Measurements from ENCODE around the gene REX1BD. TPM values are rescaled to one million over a fixed set of nuclear protein-coding genes. Genes with fewer than 3 reads are reported as not detected.

REX1BD gene
- total and polyA plus RNA-seq, 2 donors (not counting 1 experiment from before 2014, with no cell fraction given) = 90.9 to 164 TPM

DNA sequence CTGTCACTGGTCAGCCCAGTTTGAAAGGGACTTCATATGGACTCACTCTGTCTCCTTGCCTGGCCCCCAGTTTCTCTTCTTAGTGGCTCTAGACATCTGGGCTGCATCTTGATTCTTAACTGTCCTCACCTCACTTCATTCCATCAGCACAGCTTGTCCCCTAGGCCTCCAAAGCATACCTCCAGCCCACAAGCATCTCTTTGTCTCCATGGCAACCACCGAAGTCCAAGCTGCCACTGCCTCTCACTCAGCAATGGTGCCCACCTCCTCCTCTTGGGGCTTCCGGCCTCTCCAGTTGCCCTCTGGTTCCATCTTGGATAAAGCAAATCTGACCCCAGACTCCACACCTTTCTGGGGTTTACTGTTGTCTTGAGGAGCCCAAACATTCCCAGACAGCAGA lies 38.3 kb downstream of the REX1BD start:
- H3K9me3 ChIP-seq (ENCODE audit: control extremely low read depth in 1 of 3, control insufficient read depth in 2 of 3, insufficient read depth in 1 of 3, low read length in 2 of 3) = peaks cover 0 to 3% (median 0%) of the 10 kb centered on the region in 3 donors
- peaks cover 0 to 4% (median 0%) of the 10 kb centered on the region in 4 experiments for H3K27me3 ChIP-seq (replicated peaks in 1 of 4; ENCODE audit: control extremely low read depth in 1 of 4, control insufficient read depth in 3 of 4, insufficient read depth in 4 of 4, low read length in 3 of 4)
- intact Hi-C loops (cut with micrococcal nuclease) = no loop called here
- H4K20me1 ChIP-seq (ENCODE audit: control insufficient read depth, insufficient read depth, low read length, poor library complexity, severe bottlenecking) = no peaks in the 10 kb centered on the region
- H3K4me3 ChIP-seq (ENCODE audit: control extremely low read depth in 1 of 5, extremely low read depth in 1 of 5, insufficient read depth in 1 of 5, low read depth in 2 of 5, low read length in 4 of 5) = no peak overlapping the region
- no peak overlapping the region for H3K4me2 ChIP-seq (replicated peaks; ENCODE audit: low read depth, low read length, poor library complexity, severe bottlenecking)
- H3K27ac ChIP-seq (ENCODE audit: low read length in 2 of 2) = no peak overlapping the region
- no peak overlapping the region for H3K27ac Mint-ChIP-seq
- peaks cover 6% of the 10 kb centered on the region for H3K27me3 Mint-ChIP-seq
- H3K4me1 ChIP-seq (ENCODE audit: control insufficient read depth in 2 of 2, insufficient read depth in 2 of 2, low read length in 2 of 2) = no peaks in the 10 kb centered on the region
- no peak for ATAC-seq (ENCODE audit: low read depth)
- no peaks in the 10 kb centered on the region for H3K79me2 ChIP-seq (ENCODE audit: control insufficient read depth, insufficient read depth, low read length)
- H3K9me3 Mint-ChIP-seq (ENCODE audit: insufficient read depth) = no peaks in the 10 kb centered on the region
- no peak overlapping the region for H3K9ac ChIP-seq (ENCODE audit: low read length)
- H3K4me3 Mint-ChIP-seq = no peak overlapping the region
- peaks cover 2% of the 10 kb centered on the region for H3K4me1 Mint-ChIP-seq
- TF ChIP-seq, protein P1, sequence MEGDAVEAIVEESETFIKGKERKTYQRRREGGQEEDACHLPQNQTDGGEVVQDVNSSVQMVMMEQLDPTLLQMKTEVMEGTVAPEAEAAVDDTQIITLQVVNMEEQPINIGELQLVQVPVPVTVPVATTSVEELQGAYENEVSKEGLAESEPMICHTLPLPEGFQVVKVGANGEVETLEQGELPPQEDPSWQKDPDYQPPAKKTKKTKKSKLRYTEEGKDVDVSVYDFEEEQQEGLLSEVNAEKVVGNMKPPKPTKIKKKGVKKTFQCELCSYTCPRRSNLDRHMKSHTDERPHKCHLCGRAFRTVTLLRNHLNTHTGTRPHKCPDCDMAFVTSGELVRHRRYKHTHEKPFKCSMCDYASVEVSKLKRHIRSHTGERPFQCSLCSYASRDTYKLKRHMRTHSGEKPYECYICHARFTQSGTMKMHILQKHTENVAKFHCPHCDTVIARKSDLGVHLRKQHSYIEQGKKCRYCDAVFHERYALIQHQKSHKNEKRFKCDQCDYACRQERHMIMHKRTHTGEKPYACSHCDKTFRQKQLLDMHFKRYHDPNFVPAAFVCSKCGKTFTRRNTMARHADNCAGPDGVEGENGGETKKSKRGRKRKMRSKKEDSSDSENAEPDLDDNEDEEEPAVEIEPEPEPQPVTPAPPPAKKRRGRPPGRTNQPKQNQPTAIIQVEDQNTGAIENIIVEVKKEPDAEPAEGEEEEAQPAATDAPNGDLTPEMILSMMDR (IDR thresholded peaks at IDR 0.05) = no peak
- no peak for TF ChIP-seq EZH2 (IDR thresholded peaks at IDR 0.05; ENCODE audit: borderline replicate concordance, insufficient read depth, low read depth, low read length, poor library complexity, severe bottlenecking)
- DNase-seq = no peak
- no peaks in the 10 kb centered on the region for H3K36me3 ChIP-seq (replicated peaks in 1 of 2; ENCODE audit: control extremely low read depth in 1 of 2, control insufficient read depth in 1 of 2, extremely low read depth in 1 of 2, insufficient read depth in 2 of 2, low read length in 1 of 2)
- no peak overlapping the region for H2AFZ ChIP-seq (ENCODE audit: insufficient read depth, low read depth, low read length, poor library complexity, severe bottlenecking)
- POLR2A ChIA-PET = no interaction called here
- CTCF ChIA-PET = interaction anchor here (0.6 kb wide), 1 partner anchor 217 kb away, joined by 4 read pairs; no protein-coding TSS in a partner anchor
- 60% methylated on average over 2 of the region's 2 CpGs for WGBS (ENCODE audit: insufficient coverage)

DNA sequence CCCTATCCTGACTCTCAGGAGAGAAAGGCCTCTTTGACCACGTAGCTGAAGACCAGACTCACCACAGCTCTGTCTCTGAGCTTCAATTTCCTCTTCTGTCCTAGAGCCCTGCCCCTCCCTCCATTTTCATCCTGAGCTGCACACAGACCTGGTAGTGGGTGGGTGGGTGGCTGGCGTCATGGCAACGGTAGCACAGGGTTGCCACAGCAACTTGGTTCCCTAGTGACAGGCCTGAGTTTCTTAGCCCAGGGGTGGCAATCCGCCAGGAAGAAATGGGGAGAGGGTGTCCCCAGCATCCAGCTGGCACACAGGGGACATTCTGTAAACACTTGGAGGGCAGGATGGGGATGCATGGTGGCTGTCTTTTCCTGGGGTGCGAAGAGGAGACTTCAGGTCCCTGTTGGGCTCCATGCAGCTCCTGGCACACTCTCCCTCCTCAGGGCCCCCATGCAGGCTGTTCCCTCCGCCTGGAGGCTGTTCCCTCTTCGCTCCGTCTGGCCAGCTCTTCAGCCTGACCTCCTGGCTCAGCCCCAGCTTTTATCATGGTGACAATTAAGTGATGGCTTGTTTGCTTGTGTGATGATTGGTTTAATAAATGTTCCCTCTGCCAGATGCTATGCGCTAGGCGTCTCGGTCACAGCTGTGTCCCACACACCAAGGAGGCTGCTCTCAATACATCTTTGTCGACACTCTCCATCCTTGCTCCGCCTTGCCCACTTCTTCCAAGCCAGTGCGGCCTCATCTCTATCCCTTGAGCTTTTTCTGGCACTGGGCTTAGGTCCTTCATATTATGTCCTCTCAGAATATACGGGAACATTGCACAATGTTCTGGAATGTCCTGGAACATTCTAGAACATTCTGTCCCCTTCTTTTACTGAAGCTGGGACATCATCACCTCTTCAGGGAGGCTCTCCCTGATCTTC lies 40.8 kb downstream of the REX1BD start:
- no peak overlapping the region for H3K9ac ChIP-seq (ENCODE audit: low read length)
- no peak overlapping the region for H2AFZ ChIP-seq (ENCODE audit: insufficient read depth, low read depth, low read length, poor library complexity, severe bottlenecking)
- Mint-ChIP-seq H3K4me3 (no peak overlapping the region), H3K27me3 (peaks cover 9% of the 10 kb centered on the region), H3K27ac (no peak overlapping the region), H3K9me3 (ENCODE audit: insufficient read depth) (no peaks in the 10 kb centered on the region), H3K4me1 (no peaks in the 10 kb centered on the region)
- H3K36me3 ChIP-seq (replicated peaks in 1 of 2; ENCODE audit: control extremely low read depth in 1 of 2, control insufficient read depth in 1 of 2, extremely low read depth in 1 of 2, insufficient read depth in 2 of 2, low read length in 1 of 2) = no peaks in the 10 kb centered on the region
- H3K4me2 ChIP-seq (replicated peaks; ENCODE audit: low read depth, low read length, poor library complexity, severe bottlenecking) = no peak overlapping the region
- intact Hi-C loops (cut with micrococcal nuclease) = no loop called here
- H3K4me1 ChIP-seq (ENCODE audit: control insufficient read depth in 2 of 2, insufficient read depth in 2 of 2, low read length in 2 of 2) = no peaks in the 10 kb centered on the region
- H3K4me3 ChIP-seq (ENCODE audit: control extremely low read depth in 1 of 5, extremely low read depth in 1 of 5, insufficient read depth in 1 of 5, low read depth in 2 of 5, low read length in 4 of 5) = no peak overlapping the region
- H3K79me2 ChIP-seq (ENCODE audit: control insufficient read depth, insufficient read depth, low read length) = no peaks in the 10 kb centered on the region
- no peak for ATAC-seq (ENCODE audit: low read depth)
- H3K27ac ChIP-seq (ENCODE audit: low read length in 2 of 2) = no peak overlapping the region
- CTCF ChIA-PET = interaction anchor here (0.6 to 1.1 kb wide), 3 partner anchors 36 to 206 kb away, joined by 3 read pairs; no protein-coding TSS in a partner anchor
- H4K20me1 ChIP-seq (ENCODE audit: control insufficient read depth, insufficient read depth, low read length, poor library complexity, severe bottlenecking) = no peaks in the 10 kb centered on the region
- POLR2A ChIA-PET = interaction anchor here (0.7 kb wide), 1 partner anchor 139 kb away, joined by 5 read pairs; no protein-coding TSS in a partner anchor
- no peak for DNase-seq
- TF ChIP-seq, protein P1 (IDR thresholded peaks at IDR 0.05) = no peak
- no peak for TF ChIP-seq EZH2 (IDR thresholded peaks at IDR 0.05; ENCODE audit: borderline replicate concordance, insufficient read depth, low read depth, low read length, poor library complexity, severe bottlenecking)
- peaks cover 0 to 3% (median 0%) of the 10 kb centered on the region in 3 donors for H3K9me3 ChIP-seq (ENCODE audit: control extremely low read depth in 1 of 3, control insufficient read depth in 2 of 3, insufficient read depth in 1 of 3, low read length in 2 of 3)
- no peaks in the 10 kb centered on the region for H3K27me3 ChIP-seq (replicated peaks in 1 of 4; ENCODE audit: control extremely low read depth in 1 of 4, control insufficient read depth in 3 of 4, insufficient read depth in 4 of 4, low read length in 3 of 4)
- WGBS (ENCODE audit: insufficient coverage) = 86% methylated on average over 12 of the region's 15 CpGs

Measured in B cell (primary cell).